ENCODE results near the gene HSBP1L1.

HSBP1L1 gene

DNA sequence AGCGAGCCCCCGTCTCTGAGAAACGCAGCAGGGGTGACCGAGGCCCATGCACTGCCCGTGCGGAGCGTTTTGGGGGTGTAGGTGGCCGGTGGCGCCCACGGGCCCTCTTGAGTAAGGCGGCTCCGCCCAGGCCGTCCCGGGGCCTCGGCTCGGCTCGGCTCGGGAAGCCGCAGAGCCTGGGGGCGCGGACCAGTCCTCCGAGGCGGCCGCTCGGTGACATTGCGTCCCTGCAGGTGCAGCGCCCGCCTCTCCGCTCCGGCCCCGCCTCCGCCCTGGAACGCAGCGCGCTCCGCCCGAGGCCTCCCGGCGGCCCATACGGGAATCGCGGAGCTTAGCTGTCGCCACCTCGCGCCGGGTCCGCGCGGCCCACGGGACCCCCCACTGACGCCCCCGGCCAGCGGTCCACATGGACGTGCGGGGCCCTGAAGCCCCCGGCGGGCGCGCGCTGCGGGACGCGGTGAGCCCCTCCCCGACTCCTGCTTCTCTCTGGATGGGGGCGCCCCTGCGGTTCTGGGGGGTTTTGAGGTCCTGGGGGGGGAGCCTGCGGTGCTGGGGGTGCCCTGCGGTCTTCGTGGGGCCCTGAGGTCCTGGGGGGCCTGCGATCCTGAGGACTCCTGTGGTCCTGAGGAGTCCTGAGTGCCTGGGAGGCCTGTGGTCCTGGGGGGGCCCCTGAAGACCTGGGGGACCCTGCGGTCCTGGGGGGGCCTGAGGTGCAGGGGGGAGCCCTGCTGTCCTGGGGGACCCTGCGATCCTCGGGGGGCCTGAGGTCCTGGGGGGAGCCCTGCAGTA, at the start of gene HSBP1L1:
TSS of gene HSBP1L1 (plus strand) at position 314 of the 789 bp plus-strand sequence. CDS start at position 407, 93 bp downstream.
- peak in 2 of 3 donors; percentile 53 to 57 for DNase-seq (ENCODE audit: low read depth in 3 of 3)

DNA sequence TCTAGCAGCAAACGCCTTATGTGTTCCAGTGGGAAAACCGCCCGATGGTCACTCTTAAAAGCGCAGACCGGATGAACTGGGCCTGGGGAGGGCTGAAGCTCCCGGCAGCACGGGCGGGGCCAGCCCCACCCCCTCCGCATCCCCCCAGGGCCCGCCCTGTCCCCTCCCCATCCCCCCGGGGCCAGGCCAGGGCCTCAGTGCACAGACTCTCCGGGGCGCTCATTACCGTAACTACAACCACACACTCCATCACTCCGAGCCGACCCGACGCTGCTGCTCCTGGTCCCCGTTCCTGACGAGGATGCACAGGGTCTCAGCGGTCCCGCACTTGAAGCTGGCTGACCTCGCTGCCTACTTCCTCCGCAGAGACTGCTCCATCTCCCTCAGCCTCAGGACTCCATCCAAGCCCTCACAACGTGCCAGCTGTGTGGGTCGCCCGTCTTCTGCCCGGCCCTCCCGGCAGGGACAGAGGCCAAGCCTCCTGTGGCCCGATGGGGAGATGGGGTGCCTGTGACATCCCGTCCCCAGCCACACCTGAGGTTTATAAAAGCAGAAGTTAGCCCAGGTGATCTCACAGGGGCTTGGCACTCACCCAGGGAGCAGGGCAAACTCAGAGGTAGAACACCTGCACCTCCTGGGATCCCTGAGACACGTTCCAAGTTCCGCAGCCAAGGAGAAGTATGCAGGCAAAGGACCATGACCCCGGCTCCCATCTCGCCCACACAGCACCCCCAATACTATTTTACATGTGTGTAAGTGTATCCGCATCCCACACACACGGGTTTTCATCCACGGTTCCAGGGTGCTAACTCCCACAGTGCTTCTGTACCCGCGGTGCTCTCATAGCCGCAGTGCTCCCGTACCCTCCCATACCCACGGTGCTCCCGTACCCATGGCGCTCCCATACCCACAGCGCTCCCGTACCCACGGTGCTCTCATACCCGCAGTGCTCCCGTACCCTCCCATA, 49.0 kb upstream of the HSBP1L1 start:
- no peak for DNase-seq (ENCODE audit: low read depth in 3 of 3)

DNA sequence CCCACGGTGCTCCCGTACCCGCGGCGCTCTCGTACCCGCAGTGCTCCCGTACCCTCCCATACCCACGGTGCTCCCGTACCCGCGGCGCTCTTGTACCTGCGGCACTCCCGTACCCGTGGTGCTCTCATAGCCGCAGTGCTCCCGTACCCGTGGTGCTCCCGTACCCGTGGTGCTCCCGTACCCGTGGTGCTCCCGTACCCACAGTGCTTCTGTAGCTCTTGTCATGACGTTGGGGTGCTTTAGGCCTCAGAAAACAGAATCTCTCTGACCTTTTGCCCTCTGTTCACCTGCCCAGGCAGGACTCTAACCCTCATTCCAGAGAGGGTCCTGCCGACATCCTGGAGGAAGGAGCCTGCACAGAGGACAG, 48.3 kb upstream of the HSBP1L1 start:
- no peak for DNase-seq (ENCODE audit: low read depth in 3 of 3)

DNA sequence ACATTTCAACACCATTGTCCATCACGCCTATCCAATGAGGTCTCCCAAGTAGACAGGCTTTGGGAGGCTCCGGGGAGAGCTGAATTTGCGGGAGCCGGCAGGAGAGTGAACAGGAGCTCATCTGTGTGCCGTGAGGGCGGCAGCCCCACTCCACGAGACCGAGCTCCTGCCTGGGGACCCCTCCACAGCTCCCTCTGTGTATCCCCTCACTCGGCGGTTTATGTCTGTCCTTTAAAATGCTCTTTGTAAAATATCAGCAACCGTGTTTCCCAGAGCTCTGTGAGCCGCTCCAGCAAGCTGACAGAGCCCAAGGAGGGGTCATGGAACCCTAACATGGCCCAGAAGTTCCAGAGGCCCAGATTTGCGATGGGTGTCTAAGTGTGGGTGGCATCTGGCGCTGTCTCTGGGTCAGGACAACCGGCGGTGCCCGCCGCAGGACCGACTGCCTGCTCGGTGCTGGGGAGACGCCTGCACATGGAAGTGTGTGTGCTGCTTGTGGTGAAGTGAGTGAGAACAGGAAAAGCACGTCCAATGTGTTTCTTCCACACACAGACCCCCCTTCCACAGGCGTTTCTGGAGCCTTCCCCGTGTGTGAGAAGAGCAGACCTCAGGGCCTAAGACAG, 47.8 kb upstream of the HSBP1L1 start:
- no peak for DNase-seq (ENCODE audit: low read depth in 3 of 3)

DNA sequence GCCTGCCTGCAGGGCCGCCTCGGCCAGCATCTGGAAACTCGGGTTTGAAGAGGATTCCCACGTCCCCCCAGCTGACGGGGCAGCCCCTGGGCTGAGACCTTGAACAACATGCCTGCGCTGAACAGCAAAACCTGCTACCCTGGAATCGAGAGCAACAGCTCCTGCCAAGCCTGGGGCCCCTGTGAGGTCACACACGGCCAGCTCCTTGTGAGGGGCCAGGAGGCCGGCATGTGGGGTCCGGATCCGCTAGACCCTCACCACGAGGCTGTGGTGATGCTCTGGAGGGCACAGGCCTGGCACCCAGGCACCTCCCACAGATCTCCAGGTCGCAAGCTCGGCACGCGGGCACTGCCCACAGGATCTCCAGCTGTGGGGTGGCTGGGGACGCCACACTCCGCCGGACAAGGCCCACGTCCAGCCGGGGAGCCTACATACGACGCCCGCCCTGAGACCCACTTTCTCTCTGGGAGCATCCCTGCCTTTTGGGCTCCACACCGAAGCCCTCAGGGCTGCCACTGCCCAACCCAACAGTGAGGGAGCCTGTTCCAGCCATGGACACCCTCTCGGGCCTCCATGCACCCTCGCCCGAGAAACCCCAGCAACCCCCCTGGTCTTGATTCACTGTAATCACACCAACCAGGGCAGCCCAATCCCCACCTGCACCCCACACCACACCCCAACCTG, 47.1 kb upstream of the HSBP1L1 start:
- DNase-seq (ENCODE audit: low read depth in 3 of 3): no peak

DNA sequence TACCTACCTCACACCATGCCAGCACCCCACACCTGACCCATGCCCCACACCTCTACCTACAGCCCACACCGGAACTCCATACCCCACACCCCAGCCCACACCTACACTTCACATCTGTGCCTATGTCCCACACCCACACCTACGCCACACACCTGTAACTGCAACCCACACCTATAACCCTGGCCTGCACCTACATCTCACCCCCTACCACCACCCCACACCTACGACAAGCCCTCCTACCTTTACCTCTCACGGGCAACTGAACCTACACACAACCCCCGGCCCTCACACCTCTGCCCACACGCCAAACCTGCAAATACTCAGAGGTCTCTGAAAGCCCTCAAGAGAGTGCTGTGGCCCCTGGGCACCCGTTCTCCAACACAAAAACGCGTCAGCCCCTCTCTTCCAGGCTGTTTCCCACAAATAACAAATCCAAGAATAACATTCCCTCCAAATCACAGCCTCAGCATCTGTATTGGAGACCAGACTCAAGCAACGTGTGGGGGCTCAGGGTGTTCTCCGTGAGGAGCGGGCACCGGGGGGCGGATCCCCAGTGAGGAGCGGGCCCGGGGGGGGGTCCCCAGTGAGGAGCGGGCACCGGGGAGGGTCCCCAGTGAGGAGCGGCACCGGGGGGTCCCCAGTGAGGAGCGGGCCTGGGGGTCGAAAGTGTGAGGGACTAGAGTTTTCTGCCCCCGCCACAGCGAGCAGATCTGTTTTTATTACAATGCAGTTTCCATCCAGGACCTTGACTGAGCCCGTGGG, 46.4 kb upstream of the HSBP1L1 start:
- no peak for DNase-seq (ENCODE audit: low read depth in 3 of 3)

DNA sequence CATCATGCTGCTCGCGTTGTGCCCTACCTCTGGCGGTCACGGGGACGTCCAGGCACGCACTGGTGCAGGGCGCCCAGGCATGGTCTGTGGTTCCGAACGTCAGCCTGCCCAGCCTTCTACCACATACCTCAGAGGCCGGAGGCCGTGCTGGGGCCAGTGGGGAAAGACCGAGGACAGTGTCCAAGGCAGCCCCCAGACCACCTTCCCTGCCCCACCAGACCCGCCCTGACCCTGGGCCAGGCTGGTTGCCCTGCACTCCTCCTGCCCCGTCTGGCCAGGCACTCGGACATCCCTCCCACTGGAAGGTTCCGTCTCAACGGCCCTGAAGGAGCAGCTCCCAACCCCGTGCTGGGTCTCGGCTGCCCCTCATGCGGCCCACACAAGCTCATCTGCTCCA, 45.8 kb upstream of the HSBP1L1 start:
- DNase-seq (ENCODE audit: low read depth in 3 of 3): no peak

DNA sequence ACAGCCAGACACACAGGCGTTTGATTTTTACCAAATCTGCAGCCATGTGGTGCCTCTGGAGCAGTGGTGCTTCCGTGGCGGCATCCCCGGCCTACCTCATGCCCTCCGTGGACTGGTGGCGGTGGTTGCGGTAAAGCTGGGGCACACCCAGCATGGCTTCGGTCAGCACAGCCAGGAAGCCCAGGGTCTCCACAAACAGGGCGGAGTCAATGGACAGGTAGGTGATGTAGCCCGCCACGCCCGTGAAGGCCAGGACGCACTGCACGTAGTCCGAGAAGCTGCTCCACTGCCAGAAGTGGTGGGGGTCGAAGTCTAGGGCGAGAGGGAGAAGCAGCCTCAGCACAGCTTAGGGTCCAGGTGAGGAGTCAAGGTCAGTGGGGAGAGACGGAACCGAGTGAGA, 45.4 kb upstream of the HSBP1L1 start:
- no peak for DNase-seq (ENCODE audit: low read depth in 3 of 3)

DNA sequence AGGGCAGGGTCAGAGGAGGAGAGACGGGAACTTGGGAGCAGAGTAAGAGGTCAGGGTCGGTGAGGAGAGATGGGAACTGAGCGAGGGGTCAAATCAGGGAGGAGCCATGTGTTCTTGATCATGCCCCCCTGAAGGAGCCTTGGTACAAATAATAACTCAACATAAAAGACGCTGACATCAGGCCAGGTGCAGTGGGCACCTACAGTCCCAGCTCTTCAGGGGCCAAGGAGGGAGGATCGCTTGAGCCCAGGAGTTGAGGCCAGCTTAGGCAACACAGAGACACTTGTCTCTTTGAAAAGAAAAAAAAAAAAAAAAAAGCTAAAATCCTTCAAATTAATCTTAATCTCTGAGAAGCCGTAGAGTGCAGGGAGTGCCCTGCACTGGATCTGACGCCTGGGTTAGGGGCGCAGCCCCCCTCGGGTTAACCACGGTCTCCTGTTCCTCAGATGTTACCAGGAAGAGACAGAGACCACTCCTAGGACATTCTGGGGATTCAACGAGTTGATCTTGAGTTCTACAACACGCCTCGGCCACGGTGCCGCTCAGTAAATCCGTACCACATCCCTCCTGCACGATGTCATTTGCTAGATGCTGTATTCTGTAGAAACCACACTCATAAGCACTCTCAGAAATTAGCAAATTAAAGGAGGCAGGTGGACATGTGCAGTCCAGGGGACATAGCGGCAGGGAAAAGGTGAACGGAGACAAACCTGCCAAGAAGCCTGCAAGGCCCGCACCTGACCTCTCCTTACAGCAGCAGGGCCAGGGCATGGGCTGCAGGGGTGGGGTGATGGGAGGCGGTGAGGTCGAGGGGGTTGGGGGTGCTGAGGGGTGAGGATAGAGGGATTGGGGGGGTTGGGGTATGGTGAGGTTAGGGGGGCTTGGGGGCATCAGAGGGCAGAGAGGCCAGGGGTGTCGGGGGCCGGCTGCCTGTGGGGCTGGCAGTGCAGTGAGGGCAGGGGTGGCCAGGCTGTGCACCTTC, 42.2 kb upstream of the HSBP1L1 start:
- no peak for DNase-seq (ENCODE audit: low read depth in 3 of 3)

DNA sequence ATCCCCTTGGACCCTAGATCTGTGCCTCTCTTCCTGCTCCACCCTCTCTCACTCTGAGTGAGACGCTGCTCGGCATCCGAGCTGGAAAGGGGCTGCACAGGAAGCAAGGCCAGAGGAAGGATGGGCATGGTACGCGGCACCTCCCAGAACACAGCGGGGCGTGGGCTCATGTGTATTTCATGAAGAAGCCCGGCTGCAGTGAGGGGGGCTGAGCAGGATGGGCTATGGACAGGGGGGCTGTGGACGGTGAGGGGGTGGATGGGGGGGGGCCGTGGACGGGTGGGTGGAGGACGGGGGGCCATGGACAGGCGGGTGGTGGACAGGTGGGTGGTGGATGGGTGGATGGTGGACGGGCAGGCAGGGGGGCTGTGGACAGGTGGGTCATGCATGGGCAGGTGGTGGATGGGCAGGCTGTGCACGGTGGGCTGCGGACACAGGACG, 41.5 kb upstream of the HSBP1L1 start:
- no peak for DNase-seq (ENCODE audit: low read depth in 3 of 3)

DNA sequence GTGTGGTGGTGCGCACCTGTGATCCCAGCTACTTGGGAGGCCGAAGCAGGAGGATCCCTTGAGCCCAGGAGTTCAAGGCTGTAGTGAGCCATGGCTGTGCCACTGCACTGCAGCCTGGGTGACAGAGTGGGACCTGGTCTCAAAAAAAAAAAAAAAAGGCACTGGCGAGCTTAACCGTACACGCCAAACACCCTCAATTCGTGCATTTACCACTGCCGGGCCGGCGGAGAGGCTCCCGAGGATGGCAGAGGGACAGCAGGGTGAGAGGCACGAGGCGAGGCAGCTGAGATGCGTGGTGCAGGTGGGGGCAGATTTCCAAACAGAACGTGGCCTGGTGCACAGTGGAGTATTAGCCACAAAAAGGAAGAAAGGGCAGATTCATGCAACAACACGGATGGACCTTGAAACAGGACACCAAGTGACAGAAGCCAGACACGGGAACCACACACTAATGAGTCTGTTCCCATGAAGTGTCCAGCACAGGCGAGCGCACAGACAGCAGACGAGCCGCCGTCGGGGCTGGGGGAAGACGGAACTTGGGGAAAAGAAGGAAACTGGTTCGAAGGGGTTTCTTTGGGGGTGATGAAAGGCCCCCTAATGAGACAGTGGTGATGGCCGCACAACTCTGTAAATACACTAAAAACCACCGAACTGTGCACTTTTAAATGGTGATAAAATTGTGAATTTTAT, 40.4 kb upstream of the HSBP1L1 start:
- DNase-seq (ENCODE audit: low read depth in 3 of 3): no peak

DNA sequence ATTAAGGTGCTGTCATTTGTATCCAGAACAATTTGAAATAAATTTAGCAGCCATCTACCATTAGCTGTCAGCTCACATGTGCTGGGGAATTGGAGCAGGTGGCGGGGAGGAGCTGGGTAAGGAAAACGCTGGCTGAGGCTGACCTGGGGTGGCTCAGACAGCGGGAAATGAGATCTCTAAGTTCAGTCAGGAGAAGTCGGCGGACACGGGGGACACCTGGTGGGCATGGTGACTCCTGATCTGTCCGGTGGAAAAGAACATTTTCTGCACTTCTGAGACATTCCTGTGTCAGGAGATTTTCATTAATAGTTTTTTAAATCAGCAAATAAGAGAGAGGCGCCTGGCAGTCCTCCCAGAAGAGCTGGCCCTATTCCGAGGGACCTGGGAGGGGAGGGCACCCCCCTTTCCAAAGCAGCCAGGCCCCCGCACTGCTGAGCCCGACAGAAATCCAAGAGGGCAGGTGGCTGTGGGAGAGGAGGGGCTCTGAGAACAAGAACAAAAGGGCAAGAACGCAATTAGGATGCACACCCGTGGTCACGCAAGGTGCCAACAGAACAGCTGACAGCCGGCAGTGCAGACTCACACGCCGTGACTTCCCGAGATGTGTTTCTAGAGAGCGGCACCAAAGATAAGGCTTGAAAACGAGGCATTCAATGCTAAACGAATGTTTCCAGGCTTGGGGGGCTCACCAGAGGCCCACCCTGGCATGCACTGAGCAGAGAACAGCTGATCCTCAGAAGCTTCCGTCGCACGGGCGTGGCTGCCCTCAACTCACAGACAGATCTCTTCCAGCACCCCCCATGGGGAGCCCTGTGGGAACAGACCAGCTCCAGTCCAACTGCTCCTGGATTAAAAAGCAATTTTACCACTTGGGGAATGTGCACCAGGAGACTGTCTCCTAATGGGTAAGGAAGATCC, 39.4 kb upstream of the HSBP1L1 start:
- no peak for DNase-seq (ENCODE audit: low read depth in 3 of 3)

DNA sequence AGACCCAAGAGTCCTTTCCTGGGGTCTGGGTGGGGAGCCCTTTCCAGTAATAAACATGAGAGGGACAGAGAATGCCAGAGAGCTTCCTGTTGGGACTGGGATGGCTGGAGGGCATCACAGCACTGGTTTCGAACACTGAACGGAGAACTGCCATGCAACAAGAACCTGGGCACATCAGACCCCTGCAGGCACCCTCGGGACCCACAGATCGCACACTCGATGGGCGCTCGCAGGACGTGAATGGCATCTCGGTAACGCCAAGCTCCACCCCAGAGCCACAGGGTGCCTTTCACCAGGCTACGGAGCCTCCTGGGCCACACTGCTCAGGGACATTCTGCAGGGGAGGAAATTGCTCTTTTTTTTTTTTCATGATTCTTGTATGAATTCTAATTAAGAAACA, 38.1 kb upstream of the HSBP1L1 start:
- no peak for DNase-seq (ENCODE audit: low read depth in 3 of 3)

DNA sequence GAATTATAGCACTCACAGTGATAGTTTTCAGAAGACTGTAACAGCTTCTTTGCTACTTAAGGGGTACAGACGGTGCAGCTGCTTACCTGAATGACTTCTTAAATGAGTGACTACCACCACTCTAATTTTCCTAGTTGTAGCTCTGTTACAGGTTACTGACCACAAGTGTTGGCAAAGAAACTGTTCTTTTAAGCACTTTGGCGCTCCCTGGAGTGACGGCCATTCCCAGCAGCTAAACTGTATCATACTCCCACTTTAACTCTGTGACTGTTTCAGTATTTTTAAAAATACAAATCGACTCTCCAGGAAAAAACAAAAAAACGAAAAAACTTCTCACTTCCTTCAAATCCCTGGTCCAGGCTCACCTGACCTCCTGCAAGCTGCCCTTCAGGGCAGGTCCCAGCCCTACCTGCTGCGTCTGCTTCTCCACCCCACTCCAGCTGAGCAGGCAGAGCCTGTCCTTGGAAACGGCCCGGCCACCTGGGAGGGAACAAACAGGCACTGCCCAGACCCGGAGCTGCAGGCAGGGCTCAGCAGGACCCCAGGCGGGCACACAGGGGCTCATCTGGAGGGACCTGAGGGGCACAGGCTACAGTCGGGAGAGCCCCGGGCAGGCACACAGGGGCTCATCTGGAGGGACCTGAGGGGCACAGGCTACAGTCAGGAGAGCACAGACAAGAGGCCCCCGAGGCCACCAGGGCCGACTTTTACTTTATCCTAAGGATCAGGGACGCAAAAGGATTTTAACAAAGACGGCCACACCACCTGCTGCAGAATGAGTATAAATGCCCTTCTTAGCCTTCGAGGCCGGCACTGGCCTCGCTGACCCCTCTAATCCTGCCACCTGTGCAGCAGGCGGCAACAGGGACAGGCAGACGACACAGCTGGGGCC, 37.5 kb upstream of the HSBP1L1 start:
- no peak for DNase-seq (ENCODE audit: low read depth in 3 of 3)

DNA sequence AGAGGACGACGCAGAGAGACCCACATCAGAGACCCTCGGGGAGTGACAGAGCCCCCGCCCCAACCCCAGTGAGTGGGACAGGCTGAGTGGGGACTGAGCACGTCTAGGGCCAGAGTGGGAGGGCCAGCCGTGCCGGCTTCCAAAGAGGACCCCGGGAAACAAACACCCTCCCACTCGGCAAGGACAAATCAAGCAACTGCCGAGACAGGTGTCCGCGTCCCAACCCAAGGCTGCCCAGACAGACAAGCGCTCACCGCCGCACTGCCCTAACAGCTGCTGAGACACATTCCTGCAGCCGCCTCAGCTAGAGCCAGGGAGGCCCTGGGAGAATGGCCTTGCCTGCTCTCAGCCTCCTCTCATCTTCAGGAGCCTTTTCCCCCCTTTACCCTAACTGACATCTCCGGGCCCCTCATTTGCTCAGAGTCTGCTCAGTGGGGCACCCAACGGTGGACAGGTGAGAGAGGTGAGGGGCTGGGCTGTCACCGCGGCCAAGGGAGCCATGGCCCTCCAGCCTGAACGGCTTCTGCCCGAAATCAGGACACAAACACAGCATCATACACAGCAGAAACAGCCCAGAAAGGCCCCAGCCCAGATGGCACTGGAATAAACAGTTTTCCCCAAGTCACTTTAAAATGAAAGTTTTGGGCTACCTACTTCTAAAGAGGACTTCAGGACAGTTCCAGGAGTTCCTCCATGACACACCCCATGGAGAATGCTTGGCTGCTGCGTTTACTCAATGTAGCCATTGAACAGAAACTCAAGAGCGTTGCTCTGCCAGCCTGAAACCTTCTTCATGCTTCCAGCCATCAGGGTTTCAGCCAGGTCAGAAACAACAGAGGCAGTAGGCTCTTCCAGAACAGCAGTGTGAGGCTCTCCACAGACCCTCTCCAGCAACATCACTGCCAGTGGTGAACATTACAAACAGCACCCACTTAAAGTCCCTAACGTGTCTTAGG, 36.6 kb upstream of the HSBP1L1 start:
- no peak for DNase-seq (ENCODE audit: low read depth in 3 of 3)

DNA sequence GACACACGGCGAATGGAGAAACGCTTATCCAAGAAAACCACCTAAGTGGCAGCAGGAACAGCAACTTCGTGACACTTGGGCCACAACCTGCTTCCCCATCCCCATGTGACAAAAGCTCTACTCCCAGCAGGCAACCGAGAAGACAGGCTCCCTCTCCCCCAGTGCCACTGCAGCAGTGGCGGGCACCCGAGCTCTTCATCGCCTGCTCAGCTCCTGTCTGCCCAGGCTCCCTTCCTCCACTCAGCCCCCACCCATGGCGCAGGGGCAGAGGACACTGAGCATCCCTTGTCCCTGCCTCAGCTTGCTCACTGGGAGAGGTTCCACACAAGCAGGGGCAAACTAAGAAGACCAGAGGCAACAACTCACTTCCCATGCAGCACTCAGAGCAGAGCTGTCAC, 35.9 kb upstream of the HSBP1L1 start:
- no peak for DNase-seq (ENCODE audit: low read depth in 3 of 3)
